SW480 (cell line): Measurements from ENCODE around the gene ITGA1.

Experiments used
- DNase-seq: peaks from one replicate; pipeline ENCODE4 v3.0.0-alpha.2; 2016; ENCODE audit warnings: low spot score

Gene ITGA1

GRCh38 chr5:52998552-52999313 is 211.0 kb downstream of the ITGA1 start:
- no peak for DNase-seq

- DNase-seq: no peak
Measured at GRCh38 chr5:52999344-52999949, 211.7 kb downstream of the ITGA1 start.

- DNase-seq: no peak
Measured at GRCh38 chr5:53001541-53001940, 213.8 kb downstream of the ITGA1 start.

GRCh38 chr5:53002491-53002890 is 214.8 kb downstream of the ITGA1 start:
- no peak for DNase-seq

GRCh38 chr5:53003144-53003543 is 215.4 kb downstream of the ITGA1 start:
- DNase-seq: no peak

GRCh38 chr5:53006911-53007890 is 219.5 kb downstream of the ITGA1 start:
- no peak for DNase-seq

- DNase-seq: no peak
Measured at GRCh38 chr5:53008751-53009150, 221.0 kb downstream of the ITGA1 start.
